K562 (cell line): ENCODE results near the gene HYI. TPM values are rescaled to one million over a fixed set of nuclear protein-coding genes. Genes with fewer than 3 reads are reported as not detected.

ENCODE experiments used
- SRF ChIP-seq, 2 experiments: fragments of 250-450, 450-650 bp in 1 of 2; sonication (Bioruptor Pico) in 1 of 2; sonication (generic) in 1 of 2; formaldehyde crosslinking; IDR thresholded peaks; 2 replicates each; pipeline versions ENCODE4 v1.5.0 to v1.5.1; 2020 to 2022; ENCODE audit warnings: mild to moderate bottlenecking in 1 of 2, missing genetic modification reagents in 1 of 2
- ZNF324 ChIP-seq: fragments of 250-450 bp; sonication (Bioruptor Pico); IDR thresholded peaks from 2 replicates; pipeline ENCODE4 v1.4.0; 2020; ENCODE audit warnings: mild to moderate bottlenecking
- polyA plus RNA-seq, 8 experiments: library from polyadenylated mRNA; depleted of rRNA in 4 of 8; stranded (reverse) in 5 of 8; unstranded in 3 of 8; fragments of >200 nt; fragmentation: Nextera tagmentation in 2 of 8; fragmentation: Illumina TruSeq in 1 of 8; extraction: Ambion mirVana in 2 of 8; extraction: Trizol in 1 of 8; gene quantifications; 2 replicates each; pipeline versions ENCODE4 v1.2.1 to v1.2.3, GENCODE V29; 2011 to 2014; ENCODE audit warnings: inconsistent platforms in 1 of 8, missing spikeins in 1 of 8
- total RNA-seq, 7 experiments: library from RNA; depleted of rRNA in 6 of 7; stranded (reverse); fragments of >200 nt in 6 of 7; fragmentation: Illumina TruSeq in 2 of 7; extraction: Trizol in 2 of 7; gene quantifications; 2 replicates each; pipeline versions ENCODE4 v1.2.1 to v1.2.3, GENCODE V29; 2011 to 2021; ENCODE audit warnings: low replicate concordance in 1 of 7
- TF ChIP-seq, protein P1 (sequence below): fragments of 450-650 bp; IDR thresholded peaks from 2 replicates; pipeline ENCODE4 v1.6.1; 2016; ENCODE audit warnings: low read depth

Gene HYI
- total and polyA plus RNA-seq, 9 of the 15 experiments (the other 6 are each of a cell fraction or from before 2014, with no cell fraction given) = 0.04 to 4.1 (median 1.4) TPM; not detected in 1

DNA sequence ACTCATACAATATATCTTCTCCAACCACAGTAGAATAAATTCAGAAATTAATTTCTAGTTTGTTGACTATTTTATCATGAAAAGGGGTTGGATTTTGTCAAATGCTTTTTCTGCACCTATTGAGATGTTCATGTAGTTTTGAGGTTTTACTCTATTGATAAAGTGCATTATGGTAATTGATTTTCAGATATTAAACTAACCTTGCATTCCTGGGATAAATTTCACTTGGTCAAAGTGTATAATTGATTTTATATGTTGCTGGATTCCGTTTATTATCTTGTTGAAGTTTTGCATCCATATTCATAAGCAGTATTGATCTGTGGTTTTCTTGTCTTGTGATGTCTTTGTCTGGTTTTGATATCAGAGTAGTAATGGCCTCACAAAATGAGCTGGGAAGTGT, 34.4 kb upstream of the HYI start (continued):
- TF ChIP-seq, protein P1, sequence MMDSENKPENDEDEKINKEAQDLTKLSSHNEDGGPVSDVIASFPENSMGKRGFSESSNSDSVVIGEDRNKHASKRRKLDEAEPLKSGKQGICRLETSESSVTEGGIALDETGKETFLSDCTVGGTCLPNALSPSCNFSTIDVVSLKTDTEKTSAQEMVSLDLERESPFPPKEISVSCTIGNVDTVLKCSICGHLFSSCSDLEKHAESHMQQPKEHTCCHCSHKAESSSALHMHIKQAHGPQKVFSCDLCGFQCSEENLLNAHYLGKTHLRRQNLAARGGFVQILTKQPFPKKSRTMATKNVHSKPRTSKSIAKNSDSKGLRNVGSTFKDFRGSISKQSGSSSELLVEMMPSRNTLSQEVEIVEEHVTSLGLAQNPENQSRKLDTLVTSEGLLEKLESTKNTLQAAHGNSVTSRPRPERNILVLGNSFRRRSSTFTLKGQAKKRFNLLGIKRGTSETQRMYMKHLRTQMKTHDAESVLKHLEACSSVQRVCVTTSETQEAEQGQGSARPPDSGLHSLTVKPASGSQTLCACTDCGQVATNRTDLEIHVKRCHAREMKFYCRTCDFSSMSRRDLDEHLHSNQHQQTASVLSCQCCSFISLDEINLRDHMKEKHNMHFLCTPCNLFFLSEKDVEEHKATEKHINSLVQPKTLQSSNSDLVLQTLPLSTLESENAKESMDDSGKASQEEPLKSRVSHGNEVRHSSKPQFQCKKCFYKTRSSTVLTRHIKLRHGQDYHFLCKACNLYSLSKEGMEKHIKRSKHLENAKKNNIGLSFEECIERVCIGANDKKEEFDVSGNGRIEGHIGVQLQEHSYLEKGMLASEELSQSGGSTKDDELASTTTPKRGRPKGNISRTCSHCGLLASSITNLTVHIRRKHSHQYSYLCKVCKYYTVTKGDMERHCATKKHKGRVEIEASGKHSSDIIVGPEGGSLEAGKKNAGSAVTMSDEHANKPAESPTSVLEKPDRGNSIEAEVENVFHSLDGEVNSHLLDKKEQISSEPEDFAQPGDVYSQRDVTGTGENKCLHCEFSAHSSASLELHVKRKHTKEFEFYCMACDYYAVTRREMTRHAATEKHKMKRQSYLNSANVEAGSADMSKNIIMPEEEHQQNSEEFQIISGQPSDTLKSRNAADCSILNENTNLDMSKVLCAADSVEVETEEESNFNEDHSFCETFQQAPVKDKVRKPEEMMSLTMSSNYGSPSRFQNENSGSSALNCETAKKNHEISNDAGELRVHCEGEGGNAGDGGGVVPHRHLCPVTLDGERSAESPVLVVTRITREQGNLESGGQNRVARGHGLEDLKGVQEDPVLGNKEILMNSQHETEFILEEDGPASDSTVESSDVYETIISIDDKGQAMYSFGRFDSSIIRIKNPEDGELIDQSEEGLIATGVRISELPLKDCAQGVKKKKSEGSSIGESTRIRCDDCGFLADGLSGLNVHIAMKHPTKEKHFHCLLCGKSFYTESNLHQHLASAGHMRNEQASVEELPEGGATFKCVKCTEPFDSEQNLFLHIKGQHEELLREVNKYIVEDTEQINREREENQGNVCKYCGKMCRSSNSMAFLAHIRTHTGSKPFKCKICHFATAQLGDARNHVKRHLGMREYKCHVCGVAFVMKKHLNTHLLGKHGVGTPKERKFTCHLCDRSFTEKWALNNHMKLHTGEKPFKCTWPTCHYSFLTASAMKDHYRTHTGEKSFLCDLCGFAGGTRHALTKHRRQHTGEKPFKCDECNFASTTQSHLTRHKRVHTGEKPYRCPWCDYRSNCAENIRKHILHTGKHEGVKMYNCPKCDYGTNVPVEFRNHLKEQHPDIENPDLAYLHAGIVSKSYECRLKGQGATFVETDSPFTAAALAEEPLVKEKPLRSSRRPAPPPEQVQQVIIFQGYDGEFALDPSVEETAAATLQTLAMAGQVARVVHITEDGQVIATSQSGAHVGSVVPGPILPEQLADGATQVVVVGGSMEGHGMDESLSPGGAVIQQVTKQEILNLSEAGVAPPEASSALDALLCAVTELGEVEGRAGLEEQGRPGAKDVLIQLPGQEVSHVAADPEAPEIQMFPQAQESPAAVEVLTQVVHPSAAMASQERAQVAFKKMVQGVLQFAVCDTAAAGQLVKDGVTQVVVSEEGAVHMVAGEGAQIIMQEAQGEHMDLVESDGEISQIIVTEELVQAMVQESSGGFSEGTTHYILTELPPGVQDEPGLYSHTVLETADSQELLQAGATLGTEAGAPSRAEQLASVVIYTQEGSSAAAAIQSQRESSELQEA = no peak
- TF ChIP-seq ZNF324 (peak; percentile 95), SRF (CRISPR knock-in tag; IDR thresholded peaks at IDR 0.05) (no peak)
